Prostate gland (tissue), 2 donors: Measurements from ENCODE around the gene EIF2B2.

Experiments used
- CTCF ChIP-seq, 4 experiments: fragments of 200-600 bp in 2 of 4; fragments of 450-650 bp in 2 of 4; sonication (generic) in 2 of 4; IDR thresholded peaks; 1 replicate in 3 of 4; 2 replicates in 1 of 4; pipeline ENCODE4 v1.5.1; 2016 to 2019; ENCODE audit warnings: antibody characterized with exemption in 4 of 4, mild to moderate bottlenecking in 2 of 4, moderate library complexity in 2 of 4
- POLR2A ChIP-seq: fragments of 450-650 bp; IDR thresholded peaks from one replicate; pipeline ENCODE4 v1.6.1; 2016; ENCODE audit warnings: antibody characterized with exemption, mild to moderate bottlenecking

- TF ChIP-seq CTCF (IDR thresholded peaks at IDR 0.05) = no peak
- TF ChIP-seq POLR2A = no peak
Observed at GRCh38 chr14:74981462-74981782, 21.3 kb upstream of the EIF2B2 start.
